Adrenal gland (tissue), 5 donors: Measurements from ENCODE around the gene TBC1D1.
"Not testable (repeated sequence)": the region's sequence is repeated elsewhere in the genome, so short reads cannot be mapped to it uniquely, and the experiment has no call there.

ENCODE experiments used
- CTCF ChIP-seq, 6 experiments: fragments of 450-650 bp in 4 of 6; fragments of 200-600 bp in 2 of 6; sonication (generic) in 1 of 6; IDR thresholded peaks; 1 replicate in 5 of 6; 2 replicates in 1 of 6; pipeline versions ENCODE4 v1.5.1 to v1.8.0; 2016 to 2021; ENCODE audit warnings: antibody characterized with exemption in 6 of 6, mild to moderate bottlenecking in 2 of 6, moderate library complexity in 1 of 6
- POLR2A ChIP-seq, 2 donors: fragments of 450-650 bp; IDR thresholded peaks; one replicate each; pipeline ENCODE4 v1.6.1; 2017; ENCODE audit warnings: antibody characterized with exemption in 2 of 2, mild to moderate bottlenecking in 2 of 2, moderate library complexity in 1 of 2
- donor health status: DM: no; HTN: no; CAD: no.

GRCh38 chr4:38020961-38021360 is 130.1 kb downstream of the TBC1D1 start:
- TF ChIP-seq CTCF, POLR2A (IDR thresholded peaks at IDR 0.05): not testable (repeated sequence)
